Right ventricle myocardium inferior (tissue), 1 donor: ENCODE data around the gene SRP9. TPM values are rescaled to one million over a fixed set of nuclear protein-coding genes. Genes with fewer than 3 reads are reported as not detected.
"Not testable (repeated sequence)": the region's sequence is repeated elsewhere in the genome, so short reads cannot be mapped to it uniquely, and the experiment has no call there.

ENCODE experiments used
- ATAC-seq: fragments of 200-7000 bp; cut with Tn5 transposase; one replicate; pipeline ENCODE4 v1.9.1; 2020; ENCODE audit warnings: mild to moderate bottlenecking, moderate library complexity
- DNase-seq: peaks from one replicate; pipeline ENCODE4 v3.0.0; 2021; ENCODE audit errors: missing footprints
- intact Hi-C: fragments of 100-400 bp; cut with DNase I; formaldehyde crosslinking; loops from one replicate; pipeline ENCODE4 v1.11.0; 2022
- total RNA-seq: library from RNA; stranded (reverse); fragmentation: NEBNext Ultra II Directional; extraction: Animal tissue kit (Norgen Biotek cat#: 25700); gene quantifications from one replicate; pipeline ENCODE4 v1.2.1, GENCODE V29; 2021
- donor health status: DM: no; HTN: yes; CAD: no; lungs with severe emphysema.

The SRP9 gene
- total RNA-seq, 1 donor from 2014 or later, result 192 TPM

GRCh38 chr1:225822655-225823403, 45.2 kb downstream of the SRP9 start:
- DNase-seq, result no peak
- intact Hi-C loops, result no loop called here
- peak; percentile 15 for ATAC-seq

DNA sequence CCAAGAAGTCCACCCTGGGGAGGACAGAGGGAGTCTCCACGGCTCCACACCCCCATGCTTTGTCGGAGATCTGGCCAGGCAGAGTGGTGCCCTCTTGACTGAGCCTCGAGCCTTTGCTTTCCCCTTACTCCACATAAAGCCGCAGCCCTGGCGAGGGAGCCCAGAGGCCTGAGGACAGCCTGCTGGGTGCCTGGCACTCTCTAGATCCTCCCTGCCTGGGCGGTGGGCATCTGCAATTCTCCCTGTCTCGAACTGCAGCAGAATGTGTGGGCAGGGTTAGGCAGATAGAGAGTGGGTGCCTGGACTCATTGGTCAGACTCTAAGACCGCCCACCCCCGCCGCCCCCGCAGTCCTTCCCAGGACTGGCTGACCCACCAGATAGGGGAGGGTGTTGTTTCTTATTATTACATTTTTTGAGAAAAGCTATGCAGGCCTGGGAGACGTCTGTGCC, 46.2 kb downstream of the SRP9 start:
- ATAC-seq (no peak), DNase-seq (no peak)
- intact Hi-C loops, result no loop called here

GRCh38 chr1:225824533-225824941, 46.9 kb downstream of the SRP9 start:
- ATAC-seq (no peak), DNase-seq (no peak)
- intact Hi-C loops, result no loop called here

GRCh38 chr1:225825078-225825477, 47.5 kb downstream of the SRP9 start:
- DNase-seq, result no peak
- intact Hi-C loops, result no loop called here
- ATAC-seq, result no peak

DNA sequence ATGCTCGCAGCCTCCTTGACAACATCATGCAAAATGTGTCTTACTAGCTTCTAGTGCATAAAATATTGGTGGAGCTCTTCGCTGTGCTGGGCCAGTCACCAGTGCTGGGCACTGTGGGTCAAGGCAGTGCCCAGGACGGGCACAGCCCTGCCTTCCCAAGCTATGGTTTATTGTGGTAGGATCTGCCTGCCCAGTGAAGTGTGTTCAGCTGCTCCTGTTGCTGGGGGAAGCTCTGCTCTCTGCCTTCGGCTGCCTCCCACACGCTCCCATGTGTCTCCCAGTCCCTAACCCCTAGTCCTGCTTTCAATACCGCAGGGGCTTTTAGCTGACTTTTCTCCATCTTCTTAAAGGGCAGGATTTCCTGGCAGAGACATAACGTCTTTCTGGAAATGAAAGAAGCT, 48.0 kb downstream of the SRP9 start:
- no peak for ATAC-seq

GRCh38 chr1:225827076-225827475, 49.5 kb downstream of the SRP9 start:
- no peak for ATAC-seq
- intact Hi-C loops, result no loop called here
- no peak for DNase-seq

More for the DNA sequence above, 48.0 kb downstream of the SRP9 start:
- intact Hi-C loops, result no loop called here
- no peak for DNase-seq

GRCh38 chr1:225828706-225829345, 51.2 kb downstream of the SRP9 start:
- ATAC-seq (no peak), DNase-seq (no peak)
- intact Hi-C loops, result no loop called here

DNA sequence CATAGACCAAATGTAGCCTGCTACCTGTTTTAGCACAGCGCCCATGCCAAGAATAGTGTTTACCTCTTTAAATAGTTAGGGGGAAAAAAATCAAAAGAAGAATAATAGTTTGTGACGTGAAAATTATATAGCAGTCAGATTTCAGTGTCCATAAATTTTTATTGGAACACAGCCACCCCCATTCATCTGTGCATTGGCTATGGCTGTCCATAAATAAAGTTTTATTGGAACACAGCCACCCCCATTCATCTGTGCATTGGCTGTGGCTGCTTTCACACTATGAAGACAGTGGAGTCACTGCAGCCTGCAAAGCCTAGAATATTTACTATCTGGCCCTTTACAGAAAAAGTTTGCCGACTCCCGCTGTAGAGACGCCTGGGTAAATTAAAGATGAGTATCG, 53.2 kb downstream of the SRP9 start:
- DNase-seq (no peak), ATAC-seq (no peak)
- intact Hi-C loops, result no loop called here

DNA sequence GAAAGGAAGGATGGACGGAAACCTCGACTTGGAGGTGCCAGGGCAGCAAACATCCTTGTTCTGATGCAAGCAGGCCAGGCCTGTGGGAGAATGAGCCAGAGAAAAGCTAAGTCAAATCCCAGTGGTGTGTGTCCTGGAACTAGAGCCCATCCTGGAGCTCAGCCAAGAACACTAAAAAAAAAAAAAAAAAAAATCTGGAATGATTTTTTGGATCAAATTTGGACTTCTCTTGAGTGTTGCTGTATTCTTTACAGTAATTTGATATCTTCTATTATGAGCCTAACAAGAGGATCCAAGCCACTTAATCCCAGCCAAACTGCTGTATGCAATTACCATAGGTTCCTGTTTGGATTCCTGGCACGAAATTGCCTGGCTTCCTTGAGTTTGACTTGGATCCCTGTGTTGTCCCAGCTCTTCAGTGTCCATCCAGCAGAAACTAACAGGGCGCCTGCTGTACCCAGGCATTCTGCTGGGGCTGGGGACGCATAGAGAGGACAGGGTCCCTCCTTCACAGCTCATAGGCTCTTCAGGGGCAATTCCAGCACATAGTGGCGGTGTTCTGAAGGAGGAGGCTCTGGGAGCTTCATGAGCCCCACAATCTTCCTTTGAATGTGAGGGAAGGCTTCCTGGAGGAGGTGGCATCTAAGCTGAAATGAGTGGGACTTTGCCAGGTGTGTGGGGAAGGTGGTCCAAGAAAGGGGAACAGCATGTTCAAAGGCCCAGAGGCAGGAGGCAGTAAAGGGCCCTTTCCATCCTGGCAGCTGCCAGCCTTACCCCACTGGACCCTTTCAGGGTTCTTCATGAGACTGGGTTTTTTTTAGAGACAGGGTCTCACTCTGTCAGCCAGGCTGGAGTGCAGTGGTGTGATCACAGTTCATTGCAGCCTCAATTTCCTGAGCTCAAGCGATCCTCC, 57.0 kb downstream of the SRP9 start:
- DNase-seq (no peak), ATAC-seq (peak; percentile 92)
- intact Hi-C loops, result loop anchor here (1.0 kb wide), 1 partner anchor 17 kb away; no protein-coding TSS in a partner anchor

DNA sequence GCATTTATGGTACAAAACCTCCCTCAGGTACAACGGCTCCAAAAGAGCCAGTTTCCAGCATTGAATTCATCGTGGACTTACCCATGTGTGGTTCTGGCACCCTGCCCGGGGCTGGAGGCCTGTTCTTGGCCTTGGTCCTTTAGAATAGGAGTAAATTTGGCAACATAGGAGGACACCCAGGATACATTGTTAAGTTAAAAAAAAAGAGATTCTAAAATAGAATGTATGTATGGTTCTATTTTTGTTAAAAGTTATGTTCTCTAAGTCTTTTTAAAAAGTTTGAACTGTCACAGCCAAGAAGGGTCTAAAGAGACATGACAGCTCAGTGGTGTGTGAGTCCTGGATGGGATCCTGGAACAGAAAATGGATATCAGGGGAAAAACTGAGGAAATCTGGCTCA, 58.2 kb downstream of the SRP9 start:
- DNase-seq, result peak; percentile 87

DNA sequence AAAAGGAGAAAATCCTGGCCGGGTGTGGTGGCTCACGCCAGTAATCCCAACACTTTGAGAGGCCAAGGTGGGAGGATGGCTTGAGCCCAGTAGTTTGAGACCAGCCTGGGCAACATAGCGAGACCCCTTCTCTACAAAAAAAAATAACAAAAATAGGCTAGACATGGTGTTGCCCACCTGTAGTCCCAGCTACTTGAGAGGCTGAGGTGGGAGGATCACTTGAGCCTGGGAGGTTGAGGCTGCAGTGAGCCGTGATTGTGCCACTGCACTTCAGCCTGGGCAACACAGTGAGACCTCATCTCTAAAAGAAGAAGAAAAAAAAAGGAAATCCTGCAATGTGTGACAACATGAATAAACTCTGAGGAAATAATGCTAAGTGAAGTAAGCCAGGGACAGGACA, 58.7 kb downstream of the SRP9 start:
- intact Hi-C loops, DNase-seq: not testable (repeated sequence)

More for the DNA sequence above, 58.2 kb downstream of the SRP9 start:
- ATAC-seq, result no peak
- intact Hi-C loops, result no loop called here

GRCh38 chr1:225838793-225839192, 61.2 kb downstream of the SRP9 start:
- DNase-seq, result no peak
- no peak for ATAC-seq
- intact Hi-C loops, result no loop called here

More for the DNA sequence above, 58.7 kb downstream of the SRP9 start:
- not testable (repeated sequence) for ATAC-seq

Other genes with a start within 250 kb of the SRP9 start
- gene ENAH, start 124.7 kb upstream of the SRP9 start, total RNA-seq, result 80.0 TPM
- 76.0 TPM for gene EPHX1, start 32.3 kb downstream of the SRP9 start, total RNA-seq
- 30.6 TPM for gene TMEM63A, start 104.6 kb downstream of the SRP9 start, total RNA-seq
- gene LEFTY1, start 111.3 kb downstream of the SRP9 start, total RNA-seq, result not detected
- gene PYCR2, start 146.4 kb downstream of the SRP9 start, total RNA-seq, result 58.6 TPM
- gene LEFTY2, start 163.4 kb downstream of the SRP9 start, total RNA-seq, result 0.19 TPM
- gene SDE2, start 221.5 kb downstream of the SRP9 start, total RNA-seq, result 11.7 TPM